AG04449 (cell line): ENCODE data around the gene HMGB2.

Source experiments
- CTCF ChIA-PET: fragments of 350-600 bp; formaldehyde crosslinking; extraction: SDS; loops from one replicate; lab custom pipeline; 2021; ENCODE audit warnings: antibody characterized with exemption; lab: Yijun Ruan, JAX
- POLR2A ChIA-PET: fragments of 400-600, 350-600 bp; formaldehyde crosslinking; extraction: SDS; loops from one replicate; lab custom pipeline; 2020; ENCODE audit warnings: antibody characterized with exemption, inconsistent platforms; lab: Yijun Ruan, JAX
- DNase-seq: peaks from one replicate; pipeline ENCODE4 v3.0.0-alpha.2; 2010; ENCODE audit warnings: low read depth, low spot score
- H3K4me3 ChIP-seq: 2 replicates; pipeline ENCODE4 v1.5.1; 2011; ENCODE audit warnings: low read depth, mild to moderate bottlenecking, control low read depth, low read length
- TF ChIP-seq, protein P1 (sequence below): IDR thresholded peaks from one replicate; pipeline ENCODE4 v1.5.1; 2011; ENCODE audit warnings: mild to moderate bottlenecking, moderate library complexity, low read length, control low read depth, inconsistent platforms; ENCODE audit not compliant: insufficient read depth; ENCODE audit errors: missing control alignments

The HMGB2 gene

DNA sequence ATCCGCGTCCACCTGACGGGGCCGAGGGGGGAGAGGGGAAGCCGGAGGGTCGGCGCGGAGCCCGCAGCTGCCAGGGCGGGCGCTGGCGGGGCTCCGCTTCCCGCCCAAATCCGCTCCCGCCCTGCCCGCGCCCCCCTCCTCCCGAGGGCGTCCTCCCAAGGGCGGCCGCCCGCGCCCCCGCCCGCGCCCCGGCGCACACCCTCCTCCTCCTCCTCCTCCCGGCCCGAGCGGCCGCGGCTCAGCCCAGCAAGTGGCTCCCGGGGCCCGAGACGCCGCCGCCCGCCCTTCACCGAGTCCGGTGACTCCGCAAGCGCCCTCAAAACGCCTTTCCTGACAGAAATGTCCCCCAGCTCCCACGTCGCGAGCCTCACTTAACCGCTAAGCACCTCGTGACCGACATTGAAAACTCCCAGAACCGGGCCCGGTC, 487 bp downstream of the HMGB2 start:
- CTCF ChIA-PET = interaction anchor here (1.0 to 7.6 kb wide), 9 partner anchors 14 to 161 kb away, joined by 3 to 68 read pairs (median 4); no protein-coding TSS in a partner anchor
- no peak for DNase-seq
- POLR2A ChIA-PET = interaction anchor here (0.6 to 4.0 kb wide), 10 partner anchors 12 to 189 kb away, joined by 3 to 52 read pairs (median 4); partner anchors contain the start of gene SAP30
- TF ChIP-seq, protein P1, sequence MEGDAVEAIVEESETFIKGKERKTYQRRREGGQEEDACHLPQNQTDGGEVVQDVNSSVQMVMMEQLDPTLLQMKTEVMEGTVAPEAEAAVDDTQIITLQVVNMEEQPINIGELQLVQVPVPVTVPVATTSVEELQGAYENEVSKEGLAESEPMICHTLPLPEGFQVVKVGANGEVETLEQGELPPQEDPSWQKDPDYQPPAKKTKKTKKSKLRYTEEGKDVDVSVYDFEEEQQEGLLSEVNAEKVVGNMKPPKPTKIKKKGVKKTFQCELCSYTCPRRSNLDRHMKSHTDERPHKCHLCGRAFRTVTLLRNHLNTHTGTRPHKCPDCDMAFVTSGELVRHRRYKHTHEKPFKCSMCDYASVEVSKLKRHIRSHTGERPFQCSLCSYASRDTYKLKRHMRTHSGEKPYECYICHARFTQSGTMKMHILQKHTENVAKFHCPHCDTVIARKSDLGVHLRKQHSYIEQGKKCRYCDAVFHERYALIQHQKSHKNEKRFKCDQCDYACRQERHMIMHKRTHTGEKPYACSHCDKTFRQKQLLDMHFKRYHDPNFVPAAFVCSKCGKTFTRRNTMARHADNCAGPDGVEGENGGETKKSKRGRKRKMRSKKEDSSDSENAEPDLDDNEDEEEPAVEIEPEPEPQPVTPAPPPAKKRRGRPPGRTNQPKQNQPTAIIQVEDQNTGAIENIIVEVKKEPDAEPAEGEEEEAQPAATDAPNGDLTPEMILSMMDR = no peak
- H3K4me3 ChIP-seq = peak overlapping the region; percentile 98

GRCh38 chr4:173332963-173333657, 1.0 kb downstream of the HMGB2 start:
- ChIA-PET CTCF (interaction anchor here (0.7 to 7.6 kb wide), 9 partner anchors 13 to 161 kb away, joined by 3 to 68 read pairs (median 4); no protein-coding TSS in a partner anchor), POLR2A (interaction anchor here (1.3 to 4.0 kb wide), 4 partner anchors 14 to 92 kb away, joined by 3 to 52 read pairs (median 5); partner anchors contain the start of gene SAP30)
- DNase-seq = no peak

GRCh38 chr4:173332021-173332487, 2.1 kb downstream of the HMGB2 start:
- TF ChIP-seq, protein P1 = no peak
- ChIA-PET CTCF (interaction anchor here (1.9 to 7.6 kb wide), 3 partner anchors 12 to 86 kb away, joined by 5 to 68 read pairs (median 9); no protein-coding TSS in a partner anchor), POLR2A (no interaction called here)
- peak overlapping the region; percentile 98 for H3K4me3 ChIP-seq
- DNase-seq = no peak

More at GRCh38 chr4:173332963-173333657, 1.0 kb downstream of the HMGB2 start:
- peak overlapping the region; percentile 98 for H3K4me3 ChIP-seq
- TF ChIP-seq, protein P1 = no peak

- no peak for DNase-seq
- CTCF ChIA-PET = interaction anchor here (0.8 to 7.6 kb wide), 11 partner anchors 11 to 164 kb away, joined by 3 to 68 read pairs (median 3); no protein-coding TSS in a partner anchor
- TF ChIP-seq, protein P1 = no peak
- H3K4me3 ChIP-seq = no peak overlapping the region
- POLR2A ChIA-PET = no interaction called here
Measured at GRCh38 chr4:173330590-173330989, 3.6 kb downstream of the HMGB2 start.

DNA sequence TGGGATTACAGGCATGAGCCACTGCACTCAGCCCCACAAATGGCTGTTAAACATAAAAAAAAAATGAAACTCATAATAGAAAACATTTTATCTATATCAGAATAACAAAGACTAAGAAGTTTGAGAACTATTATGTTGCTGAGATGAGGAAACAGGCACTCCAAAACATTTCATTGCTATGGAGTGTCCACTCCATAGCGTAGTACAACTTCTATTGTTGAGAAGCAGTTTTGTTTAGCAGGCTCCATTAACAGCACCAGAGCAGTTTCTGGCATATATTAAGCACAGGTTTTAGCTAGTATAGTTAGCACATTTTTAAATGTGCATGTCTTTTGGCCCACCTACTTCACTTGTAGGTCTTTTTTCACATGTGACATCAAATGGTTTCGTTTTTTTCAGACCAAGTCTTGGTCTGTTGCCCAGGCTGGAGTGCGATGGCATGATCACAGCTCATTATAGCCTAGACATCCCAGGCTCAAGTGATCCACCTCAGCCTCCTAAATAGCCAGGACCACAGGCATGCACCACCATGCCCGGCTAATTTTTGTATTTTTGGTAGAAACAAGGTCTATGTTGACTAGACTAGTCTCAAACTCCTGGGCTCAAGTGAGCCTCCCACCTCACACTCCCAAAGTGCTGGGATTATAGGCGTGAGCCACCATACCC, 5.8 kb downstream of the HMGB2 start:
- ChIA-PET POLR2A (interaction anchor here (0.6 kb wide), 1 partner anchor 42 kb away, joined by 3 read pairs; the partner anchor contains the start of gene SAP30), CTCF (interaction anchor here (1.3 to 7.6 kb wide), 2 partner anchors 8 to 97 kb away, joined by 6 to 68 read pairs; no protein-coding TSS in a partner anchor)
- TF ChIP-seq, protein P1 = no peak
- no peak overlapping the region for H3K4me3 ChIP-seq
- no peak for DNase-seq
